Right hindlimb (tissue), 1 donor: ENCODE data around the gene ICAM1.

Experiments
- DNase-seq: peaks from one replicate; pipeline ENCODE4 v3.0.0-alpha.2; 2018

The ICAM1 gene

GRCh38 chr19:10328558-10329429, 57.9 kb downstream of the ICAM1 start:
- DNase-seq, result no peak

GRCh38 chr19:10329555-10329954, 58.6 kb downstream of the ICAM1 start:
- DNase-seq, result no peak

GRCh38 chr19:10332158-10332964, 61.4 kb downstream of the ICAM1 start:
- no peak for DNase-seq

- peak; percentile 99 for DNase-seq
Measured at GRCh38 chr19:10332965-10333757, 62.2 kb downstream of the ICAM1 start, which contains the start of gene RAVER1. TSS of gene RAVER1 (minus strand) at chr19:10333529. CDS start at chr19:10333507, 22 bp downstream.

- no peak for DNase-seq
Measured at GRCh38 chr19:10333758-10334587, 63.1 kb downstream of the ICAM1 start.

GRCh38 chr19:10334588-10335351, 63.9 kb downstream of the ICAM1 start:
- peak; percentile 93 for DNase-seq

GRCh38 chr19:10335352-10335985, 64.5 kb downstream of the ICAM1 start:
- DNase-seq, result no peak
